NOMO-1 treated with DMSO at 0.1 percent for 48 hours (cell line): Measurements from ENCODE around the gene HMGCR.

Experiments used
- DNase-seq: peaks from one replicate; lab custom pipeline; 2025; ENCODE audit not compliant: unreplicated experiment; lab: John Stamatoyannopoulos, UW

HMGCR gene

GRCh38 chr5:75380099-75380498 is 43.1 kb downstream of the HMGCR start:
- DNase-seq: no peak

- no peak for DNase-seq
Measured at GRCh38 chr5:75381456-75381855, 44.4 kb downstream of the HMGCR start.

DNA sequence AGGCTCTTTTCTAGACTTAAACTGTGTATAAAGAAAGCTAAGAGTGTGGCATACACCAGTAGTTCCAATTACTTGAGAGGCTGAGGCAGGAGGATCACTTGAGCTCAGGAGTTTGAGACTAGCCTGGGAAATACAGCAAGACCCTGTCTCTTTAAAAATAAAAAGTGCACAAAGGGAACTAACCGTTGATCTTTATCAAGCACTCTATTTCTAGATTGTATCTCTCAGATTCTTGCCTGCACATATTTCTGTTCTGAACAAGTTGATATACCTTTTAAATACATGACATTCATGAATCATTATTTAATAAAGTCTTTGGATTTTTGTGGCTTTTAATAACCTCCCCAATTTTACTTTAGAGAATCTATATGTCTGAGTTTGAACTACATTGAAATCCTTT is 47.2 kb downstream of the HMGCR start:
- no peak for DNase-seq

GRCh38 chr5:75387806-75388205 is 50.8 kb downstream of the HMGCR start:
- no peak for DNase-seq

- no peak for DNase-seq
Measured at GRCh38 chr5:75389430-75389829, 52.4 kb downstream of the HMGCR start.

GRCh38 chr5:75395277-75395676 is 58.3 kb downstream of the HMGCR start:
- DNase-seq: no peak

DNA sequence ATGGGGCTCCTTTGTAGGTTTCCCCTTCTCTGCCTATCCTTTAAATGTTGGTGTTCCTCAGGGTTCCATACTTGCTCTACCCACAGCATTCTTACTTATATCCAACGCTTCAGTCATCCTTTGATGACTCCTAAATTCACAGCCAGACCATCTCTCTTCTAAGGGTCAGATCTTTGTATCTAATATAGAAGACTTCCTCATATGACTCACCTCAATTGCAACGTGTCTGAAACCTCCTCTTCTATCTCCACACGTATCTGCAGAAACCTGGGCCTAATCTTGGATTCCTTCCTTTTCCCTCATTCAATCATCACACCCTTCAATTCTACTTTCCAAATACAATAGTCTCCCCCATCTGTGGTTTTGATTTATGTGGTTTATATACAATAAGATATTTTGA is 68.3 kb downstream of the HMGCR start:
- DNase-seq: peak; percentile 37
